KMS-11 (cell line): ENCODE measurements around the gene TTLL11.

Experiments used
- H2AFZ ChIP-seq: fragments of 200-600 bp; sonication (generic); 2 replicates; pipeline ENCODE4 v1.6.1; 2016; ENCODE audit warnings: antibody characterized with exemption, mixed run types, low read depth
- H3K27ac ChIP-seq: fragments of 200-600 bp; sonication (generic); 2 replicates; pipeline ENCODE4 v1.6.1; 2016; ENCODE audit warnings: mild to moderate bottlenecking, mixed run types
- H3K27me3 ChIP-seq: fragments of 200-600 bp; sonication (generic); 2 replicates; pipeline ENCODE4 v1.6.1; 2017; ENCODE audit warnings: mild to moderate bottlenecking, low read depth, mixed run types, moderate library complexity; ENCODE audit not compliant: insufficient read depth
- H3K36me3 ChIP-seq: fragments of 200-600 bp; sonication (generic); 2 replicates; pipeline ENCODE4 v1.6.1; 2017; ENCODE audit warnings: mild to moderate bottlenecking, mixed run types; ENCODE audit not compliant: insufficient read depth
- H3K4me1 ChIP-seq: fragments of 200-600 bp; sonication (generic); 2 replicates; pipeline ENCODE4 v1.6.1; 2016; ENCODE audit warnings: mild to moderate bottlenecking, low read depth, mixed run types; ENCODE audit not compliant: poor library complexity, severe bottlenecking
- H3K4me2 ChIP-seq: fragments of 200-600 bp; sonication (generic); 2 replicates; pipeline ENCODE4 v1.7.0; 2016; ENCODE audit warnings: mild to moderate bottlenecking, mixed run types
- H3K4me3 ChIP-seq: fragments of 200-600 bp; sonication (generic); IDR thresholded peaks from 2 replicates; pipeline ENCODE4 v1.6.1; 2017; ENCODE audit warnings: low read depth, low read length, mixed read lengths; ENCODE audit not compliant: insufficient read depth
- H3K79me2 ChIP-seq: fragments of 200-600 bp; sonication (generic); 2 replicates; pipeline ENCODE4 v1.6.1; 2016; ENCODE audit warnings: low read depth, mixed run types; ENCODE audit not compliant: insufficient read depth
- H3K9ac ChIP-seq: fragments of 200-600 bp; sonication (generic); 2 replicates; pipeline ENCODE4 v1.6.1; 2016; ENCODE audit warnings: mild to moderate bottlenecking, mixed run types
- H4K20me1 ChIP-seq: fragments of 200-600 bp; sonication (generic); 2 replicates; pipeline ENCODE4 v1.6.1; 2016; ENCODE audit warnings: mild to moderate bottlenecking, mixed run types; ENCODE audit not compliant: insufficient read depth
- CTCF ChIP-seq: fragments of 200-600 bp; sonication (generic); conservative IDR thresholded peaks from 2 replicates; pipeline ENCODE4 v1.6.1; 2017; ENCODE audit warnings: low read depth, mild to moderate bottlenecking, antibody characterized with exemption, low read length, moderate library complexity, mixed read lengths

TTLL11 gene

GRCh38 chr9:121786998-121787422, 306.1 kb downstream of the TTLL11 start:
- Histone ChIP-seq H3K36me3 (no peaks in the 10 kb centered on the region), H2AFZ (no peak overlapping the region), H3K9ac (no peak overlapping the region), H3K4me2 (no peak overlapping the region), H3K27me3 (no peaks in the 10 kb centered on the region), H3K4me1 (no peaks in the 10 kb centered on the region), H3K4me3 (no peak overlapping the region), H4K20me1 (no peaks in the 10 kb centered on the region), H3K27ac (no peak overlapping the region), H3K79me2 (no peaks in the 10 kb centered on the region)
- no peak for TF ChIP-seq CTCF

- no peak overlapping the region for H3K27ac ChIP-seq
- no peak overlapping the region for H3K9ac ChIP-seq
- no peaks in the 10 kb centered on the region for H3K79me2 ChIP-seq
- no peak for TF ChIP-seq CTCF
- H3K4me3 ChIP-seq = no peak overlapping the region
- no peaks in the 10 kb centered on the region for H3K36me3 ChIP-seq
- no peaks in the 10 kb centered on the region for H3K4me1 ChIP-seq
- no peaks in the 10 kb centered on the region for H3K27me3 ChIP-seq
- no peak overlapping the region for H3K4me2 ChIP-seq
- no peaks in the 10 kb centered on the region for H4K20me1 ChIP-seq
- H2AFZ ChIP-seq = no peak overlapping the region
These were observed 306.6 kb downstream of the TTLL11 start for GRCh38 chr9:121786543-121786948.

- no peaks in the 10 kb centered on the region for H3K36me3 ChIP-seq
- H2AFZ ChIP-seq = no peak overlapping the region
- TF ChIP-seq CTCF = no peak
- H3K27ac ChIP-seq = no peak overlapping the region
- no peaks in the 10 kb centered on the region for H3K79me2 ChIP-seq
- no peak overlapping the region for H3K4me2 ChIP-seq
- H3K4me3 ChIP-seq = no peak overlapping the region
- H4K20me1 ChIP-seq = no peaks in the 10 kb centered on the region
- H3K9ac ChIP-seq = no peak overlapping the region
- no peaks in the 10 kb centered on the region for H3K4me1 ChIP-seq
- H3K27me3 ChIP-seq = no peaks in the 10 kb centered on the region
These were observed 307.2 kb downstream of the TTLL11 start for GRCh38 chr9:121785673-121786542.

GRCh38 chr9:121784731-121785411, 308.2 kb downstream of the TTLL11 start:
- H3K79me2 ChIP-seq = no peaks in the 10 kb centered on the region
- H3K9ac ChIP-seq = no peak overlapping the region
- no peak for TF ChIP-seq CTCF
- no peaks in the 10 kb centered on the region for H4K20me1 ChIP-seq
- no peaks in the 10 kb centered on the region for H3K36me3 ChIP-seq
- no peak overlapping the region for H2AFZ ChIP-seq
- no peaks in the 10 kb centered on the region for H3K4me1 ChIP-seq
- no peak overlapping the region for H3K4me2 ChIP-seq
- H3K27me3 ChIP-seq = no peaks in the 10 kb centered on the region
- no peak overlapping the region for H3K27ac ChIP-seq
- H3K4me3 ChIP-seq = no peak overlapping the region
